ENCODE data around the gene TMEM213.
A peak's percentile ranks its signal among the peaks of the same experiment; 100 is the strongest.

Gene TMEM213

GRCh38 chr7:138843632-138844580 is 46.1 kb downstream of the TMEM213 start:
- no peak for DNase-seq

GRCh38 chr7:138845711-138846110 is 47.9 kb downstream of the TMEM213 start:
- no peak for DNase-seq

GRCh38 chr7:138848056-138848980 is 50.5 kb downstream of the TMEM213 start:
- DNase-seq: no peak

GRCh38 chr7:138849701-138850100 is 51.9 kb downstream of the TMEM213 start:
- DNase-seq: no peak

GRCh38 chr7:138852469-138852868 is 54.7 kb downstream of the TMEM213 start:
- DNase-seq: no peak

GRCh38 chr7:138853448-138853847 is 55.7 kb downstream of the TMEM213 start:
- DNase-seq: no peak

GRCh38 chr7:138854115-138854645 is 56.4 kb downstream of the TMEM213 start:
- DNase-seq: no peak

- DNase-seq: no peak
These were observed 59.9 kb downstream of the TMEM213 start for GRCh38 chr7:138857728-138858127.

GRCh38 chr7:138861051-138861450 is 63.3 kb downstream of the TMEM213 start:
- no peak for DNase-seq

- DNase-seq: no peak
These were observed 66.1 kb downstream of the TMEM213 start for GRCh38 chr7:138863931-138864330.

GRCh38 chr7:138864667-138865066 is 66.9 kb downstream of the TMEM213 start:
- peak; percentile 56 to 70 for DNase-seq

- DNase-seq: peak; percentile 32 to 38
These were observed 68.0 kb downstream of the TMEM213 start for GRCh38 chr7:138865843-138866242.

GRCh38 chr7:138866353-138866752 is 68.6 kb downstream of the TMEM213 start:
- no peak for DNase-seq

- no peak for DNase-seq
These were observed 70.0 kb downstream of the TMEM213 start for GRCh38 chr7:138867744-138868143.

GRCh38 chr7:138868711-138869110 is 70.9 kb downstream of the TMEM213 start:
- DNase-seq: no peak

GRCh38 chr7:138869353-138869752 is 71.6 kb downstream of the TMEM213 start:
- DNase-seq: no peak

GRCh38 chr7:138871065-138871813 is 73.4 kb downstream of the TMEM213 start:
- no peak for DNase-seq

- no peak for DNase-seq
These were observed 74.0 kb downstream of the TMEM213 start for GRCh38 chr7:138871814-138872090.

- no peak for DNase-seq
These were observed 74.8 kb downstream of the TMEM213 start for GRCh38 chr7:138872576-138872975.

GRCh38 chr7:138873220-138873892 is 75.6 kb downstream of the TMEM213 start:
- DNase-seq: no peak

- DNase-seq: no peak
These were observed 78.0 kb downstream of the TMEM213 start for GRCh38 chr7:138875794-138876193.

- DNase-seq: no peak
These were observed 78.5 kb downstream of the TMEM213 start for GRCh38 chr7:138876326-138876725.
